HepG2 (cell line): Measurements from ENCODE around the gene POLR2H. TPM values are rescaled to one million over a fixed set of nuclear protein-coding genes. Genes with fewer than 3 reads are reported as not detected.

Experiments used
- ATAC-seq: fragments of 200-7000 bp; cut with Tn5 transposase; 3 replicates; pipeline ENCODE4 v1.9.1; 2020; ENCODE audit warnings: mild to moderate bottlenecking, moderate library complexity
- BruUV-seq: library from RNA; stranded (reverse); fragments of 400-500 nt; replicated peaks from 2 replicates; lab custom pipeline; 2021; lab: Mats Ljungman, UMichigan
- CTCF ChIA-PET: fragments of 300-600 bp; formaldehyde crosslinking; extraction: SDS; loops from one replicate; lab custom pipeline; 2021; ENCODE audit warnings: low total read pairs, inconsistent platforms, low intra/inter-chr PET ratio; lab: Yijun Ruan, JAX
- POLR2A ChIA-PET: fragments of 350-600 bp; sonication (Branson Sonifier 250); formaldehyde crosslinking; loops from one replicate; lab custom pipeline; 2020; ENCODE audit warnings: antibody characterized with exemption, inconsistent platforms; lab: Yijun Ruan, JAX
- DNase-seq: peaks from one replicate; pipeline ENCODE4 v3.0.0-alpha.2; 2015; ENCODE audit warnings: low spot score
- FAIRE-seq: peaks from 3 replicates; lab custom pipeline; 2011; peaks lifted over from hg19 to GRCh38; lab: Jason Lieb, UNC
- H2AFZ ChIP-seq: one replicate; pipeline ENCODE4 v1.6.1; 2011; ENCODE audit warnings: low read length, inconsistent platforms
- H3K27ac ChIP-seq: fragments of 300-600 bp; 3 replicates; pipeline ENCODE4 v1.8.0; 2011; ENCODE audit warnings: mixed run types, mild to moderate bottlenecking, mixed read lengths, low read length, inconsistent platforms; ENCODE audit not compliant: insufficient read depth; ENCODE audit errors: extremely low read length
- H3K27me3 ChIP-seq, 2 experiments: fragments of 200-600 bp in 1 of 2; 2 replicates in 1 of 2; 3 replicates in 1 of 2; pipeline versions ENCODE4 v1.6.0 to v1.8.0; 2011; ENCODE audit warnings: low read length in 2 of 2, mild to moderate bottlenecking in 2 of 2, moderate library complexity in 2 of 2, inconsistent platforms in 1 of 2; ENCODE audit not compliant: insufficient read depth in 2 of 2, control insufficient read depth in 1 of 2
- H3K36me3 ChIP-seq, 2 experiments: fragments of 200-600 bp in 1 of 2; replicated peaks in 1 of 2; 2 replicates in 1 of 2; 3 replicates in 1 of 2; pipeline versions ENCODE4 v1.5.1 to v1.8.0; 2011; ENCODE audit warnings: low read length in 2 of 2, inconsistent platforms in 1 of 2; ENCODE audit not compliant: insufficient read depth in 2 of 2, control insufficient read depth in 1 of 2
- H3K4me1 ChIP-seq: 2 replicates; pipeline ENCODE4 v1.5.1; 2012; ENCODE audit warnings: low read length, inconsistent platforms; ENCODE audit not compliant: insufficient read depth
- H3K4me2 ChIP-seq: 2 replicates; pipeline ENCODE4 v1.6.0; 2011; ENCODE audit warnings: low read depth, low read length, inconsistent platforms
- H3K4me3 ChIP-seq, 3 experiments: fragments of 200-600 bp in 1 of 3; sonication (generic), shearing (Covaris generic) in 1 of 3; replicated peaks in 1 of 3; 2 replicates each; pipeline ENCODE4 v1.5.1; 2011 to 2016; ENCODE audit warnings: low read length in 3 of 3, inconsistent platforms in 2 of 3, low read depth in 2 of 3, mild to moderate bottlenecking in 2 of 3, control low read depth in 1 of 3, mixed read lengths in 1 of 3; ENCODE audit not compliant: insufficient read depth in 1 of 3
- H3K79me2 ChIP-seq: one replicate; pipeline ENCODE4 v1.6.1; 2011; ENCODE audit warnings: low read length, inconsistent platforms; ENCODE audit not compliant: insufficient read depth
- H3K9ac ChIP-seq: 2 replicates; pipeline ENCODE4 v1.6.0; 2011; ENCODE audit warnings: mild to moderate bottlenecking, low read depth, low read length, inconsistent platforms; ENCODE audit not compliant: insufficient read depth
- H3K9me3 ChIP-seq: 2 replicates; pipeline ENCODE4 v1.5.1; 2012; ENCODE audit warnings: mild to moderate bottlenecking, low read length
- H4K20me1 ChIP-seq: 2 replicates; pipeline ENCODE4 v1.6.0; 2011; ENCODE audit warnings: inconsistent platforms, mild to moderate bottlenecking, low read length, moderate library complexity; ENCODE audit not compliant: insufficient read depth
- CREB1 ChIP-seq, 2 experiments: fragments of 450-650 bp in 1 of 2; IDR thresholded peaks; 2 replicates each; pipeline ENCODE4 v1.6.1; 2016 to 2017; ENCODE audit warnings: control low read depth in 1 of 2, mild to moderate bottlenecking in 1 of 2, missing compliant biosample characterization in 1 of 2, missing genetic modification characterization in 1 of 2
- DR1 ChIP-seq: sonication (generic); formaldehyde crosslinking; IDR thresholded peaks from 2 replicates; pipeline ENCODE4 v1.8.0; 2021; ENCODE audit warnings: mild to moderate bottlenecking, missing genetic modification reagents, inconsistent platforms
- GABPB1 ChIP-seq: IDR thresholded peaks from 2 replicates; pipeline ENCODE4 v1.6.1; 2016; ENCODE audit warnings: mild to moderate bottlenecking, missing genetic modification reagents, moderate library complexity, missing compliant biosample characterization
- HOXA9 ChIP-seq: sonication (generic); formaldehyde crosslinking; IDR thresholded peaks from 2 replicates; pipeline ENCODE4 v1.8.1; 2022; ENCODE audit warnings: missing genetic modification reagents, mild to moderate bottlenecking, moderate library complexity, borderline replicate concordance
- NR2C2 ChIP-seq: sonication (generic); formaldehyde crosslinking; IDR thresholded peaks from 2 replicates; pipeline ENCODE4 v1.4.0; 2020; ENCODE audit warnings: missing genetic modification reagents, mild to moderate bottlenecking, moderate library complexity, borderline replicate concordance
- NRL ChIP-seq: sonication (generic); formaldehyde crosslinking; IDR thresholded peaks from 2 replicates; pipeline ENCODE4 v1.5.0; 2020; ENCODE audit warnings: missing genetic modification reagents, mild to moderate bottlenecking, moderate library complexity, borderline replicate concordance
- PLRG1 ChIP-seq: fragments of 450-650 bp; conservative IDR thresholded peaks from 2 replicates; pipeline ENCODE4 v1.6.1; 2016
- SATB2 ChIP-seq: sonication (generic); formaldehyde crosslinking; IDR thresholded peaks from 2 replicates; pipeline ENCODE4 v1.5.0; 2020; ENCODE audit warnings: missing genetic modification reagents
- TBX2 ChIP-seq: sonication (generic); formaldehyde crosslinking; IDR thresholded peaks from 2 replicates; pipeline ENCODE4 v1.5.0; 2020; ENCODE audit warnings: missing genetic modification reagents, mild to moderate bottlenecking, borderline replicate concordance
- ZNF264 ChIP-seq: sonication (generic); formaldehyde crosslinking; IDR thresholded peaks from 2 replicates; pipeline ENCODE4 v1.4.0; 2020; ENCODE audit warnings: missing genetic modification reagents
- ZNF335 ChIP-seq: sonication (generic); formaldehyde crosslinking; IDR thresholded peaks from 2 replicates; pipeline ENCODE4 v1.4.0; 2020; ENCODE audit warnings: missing genetic modification reagents
- ZNF616 ChIP-seq: sonication (generic); formaldehyde crosslinking; IDR thresholded peaks from 2 replicates; pipeline ENCODE4 v1.5.0; 2020; ENCODE audit warnings: low read depth, mild to moderate bottlenecking, missing genetic modification reagents
- WGBS: methylation state at CpG from one replicate; pipeline ENCODE4 v1.1.6; 2017; ENCODE audit warnings: low lambda C conversion rate; 5-methylcytosine and 5-hydroxymethylcytosine counted together
- in situ Hi-C: cut with HindIII; loops from 2 replicates; pipeline ENCODE4 v1.10.0; 2017; ENCODE audit warnings: low pct_unique_long_range_greater_than_20kb; ENCODE audit not compliant: extremely low pct_ligation_motif_present
- intact Hi-C: fragments of 100-400 bp; cut with micrococcal nuclease; formaldehyde crosslinking; loops from one replicate; pipeline ENCODE4 v1.10.0; 2022; ENCODE audit not compliant: unreplicated experiment
- polyA plus RNA-seq, 8 experiments: library from polyadenylated mRNA; depleted of rRNA in 3 of 8; stranded (reverse) in 7 of 8; unstranded in 1 of 8; fragments of >200 nt; fragmentation: Illumina TruSeq in 4 of 8; extraction: Trizol in 4 of 8; gene quantifications; 2 replicates each; pipeline versions ENCODE4 v1.2.1 to v1.2.3, GENCODE V29; 2011 to 2016; ENCODE audit warnings: low read depth in 4 of 8, missing spikeins in 1 of 8, mixed read lengths in 1 of 8; ENCODE audit not compliant: insufficient read depth in 1 of 8
- total RNA-seq, 5 experiments: library from RNA; depleted of rRNA; stranded (reverse); fragments of >200 nt; fragmentation: Illumina TruSeq; extraction: Trizol; gene quantifications; 2 replicates each; pipeline ENCODE4 v1.2.3, GENCODE V29; 2016; ENCODE audit warnings: low read depth in 1 of 5
- TF ChIP-seq, protein P1 (sequence below): sonication (generic); formaldehyde crosslinking; IDR thresholded peaks from 2 replicates; pipeline ENCODE4 v1.5.1; 2020; ENCODE audit warnings: mild to moderate bottlenecking, missing genetic modification reagents, moderate library complexity
- TF ChIP-seq, protein P2 (sequence below): sonication (generic); formaldehyde crosslinking; IDR thresholded peaks from 2 replicates; pipeline ENCODE4 v1.4.0; 2020; ENCODE audit warnings: missing genetic modification reagents, mild to moderate bottlenecking, borderline replicate concordance
- TF ChIP-seq, protein P3 (sequence below): sonication (generic); formaldehyde crosslinking; IDR thresholded peaks from 2 replicates; pipeline ENCODE4 v1.5.0; 2020; ENCODE audit warnings: missing genetic modification reagents

Gene POLR2H
- total and polyA plus RNA-seq, 2 of the 13 experiments (the other 11 are each of a cell fraction or from before 2014, with no cell fraction given): 118 to 194 TPM

DNA sequence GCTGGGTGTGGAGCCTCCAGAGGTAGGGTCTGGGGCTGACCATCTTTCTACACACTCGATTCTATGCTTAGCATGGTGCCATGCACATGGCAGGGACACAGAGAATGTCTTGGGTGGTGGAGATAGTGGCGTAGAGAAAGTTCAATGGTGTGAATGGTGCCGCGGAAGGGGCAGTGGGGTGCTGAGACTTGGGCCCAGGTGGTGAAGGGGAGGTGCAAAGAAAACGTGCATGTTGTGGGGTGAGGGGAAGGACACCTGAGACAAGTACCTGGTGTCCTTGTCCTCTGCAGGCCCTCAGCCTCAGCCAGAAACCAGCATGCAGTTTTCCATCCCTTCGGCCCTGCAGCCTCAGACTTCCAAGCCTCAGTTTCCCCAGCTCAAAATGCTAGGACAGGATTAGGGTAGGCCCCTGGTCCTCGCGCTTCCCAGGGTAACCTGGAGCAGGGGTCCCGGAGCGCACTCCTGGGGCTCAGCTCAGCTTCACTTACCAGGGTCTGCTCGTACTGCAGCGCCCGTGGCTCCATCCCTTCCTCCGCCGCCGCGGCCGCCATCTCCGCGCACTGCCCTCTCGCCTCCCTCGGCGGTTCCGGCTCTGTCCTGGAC is 480 bp upstream of the POLR2H start:
- FAIRE-seq: no peak
- intact Hi-C loops (no loop called here), in situ Hi-C loops (no loop called here)
- H3K4me2 ChIP-seq: peak overlapping the region; percentile 100
- no peak overlapping the region for H2AFZ ChIP-seq
- 0% methylated on average over 6 of the region's 24 CpGs for WGBS
- H3K79me2 ChIP-seq: peaks cover 31% of the 10 kb centered on the region
- ChIA-PET CTCF (no interaction called here), POLR2A (interaction anchor here (1.6 to 2.9 kb wide), 5 partner anchors 10 to 24 kb away, joined by 6 to 15 read pairs (median 11); partner anchors contain the start of genes CHRD and FAM131A)
- BruUV-seq: no TSS peak
- peak overlapping the region; percentile 67 for H3K27ac ChIP-seq
- no peak for ATAC-seq
- no peaks in the 10 kb centered on the region for H3K9me3 ChIP-seq
- H3K4me3 ChIP-seq: peak overlapping the region; percentile 93 to 96 (median 95)
- H3K36me3 ChIP-seq: peaks cover 11 to 32% of the 10 kb centered on the region in 2 experiments
- H3K4me1 ChIP-seq: peaks cover 39% of the 10 kb centered on the region
- H3K9ac ChIP-seq: peak overlapping the region; percentile 86
- no peaks in the 10 kb centered on the region; a peak in 1 of 5 replicates for H3K27me3 ChIP-seq
- DNase-seq: no peak
- 0 out of 2 replicates have a peak, but pooled peaks cover 7% of the 10 kb centered on the region for H4K20me1 ChIP-seq
- TF ChIP-seq ZNF264 (CRISPR knock-in tag): no peak
- TF ChIP-seq NRL (CRISPR knock-in tag): peak; percentile 69; the same call in 1 of the 2 replicates
- TF ChIP-seq SATB2 (CRISPR knock-in tag): 0 out of 2 replicates have a peak, but pooled peaks have one; percentile 16
- TF ChIP-seq, protein P1, sequence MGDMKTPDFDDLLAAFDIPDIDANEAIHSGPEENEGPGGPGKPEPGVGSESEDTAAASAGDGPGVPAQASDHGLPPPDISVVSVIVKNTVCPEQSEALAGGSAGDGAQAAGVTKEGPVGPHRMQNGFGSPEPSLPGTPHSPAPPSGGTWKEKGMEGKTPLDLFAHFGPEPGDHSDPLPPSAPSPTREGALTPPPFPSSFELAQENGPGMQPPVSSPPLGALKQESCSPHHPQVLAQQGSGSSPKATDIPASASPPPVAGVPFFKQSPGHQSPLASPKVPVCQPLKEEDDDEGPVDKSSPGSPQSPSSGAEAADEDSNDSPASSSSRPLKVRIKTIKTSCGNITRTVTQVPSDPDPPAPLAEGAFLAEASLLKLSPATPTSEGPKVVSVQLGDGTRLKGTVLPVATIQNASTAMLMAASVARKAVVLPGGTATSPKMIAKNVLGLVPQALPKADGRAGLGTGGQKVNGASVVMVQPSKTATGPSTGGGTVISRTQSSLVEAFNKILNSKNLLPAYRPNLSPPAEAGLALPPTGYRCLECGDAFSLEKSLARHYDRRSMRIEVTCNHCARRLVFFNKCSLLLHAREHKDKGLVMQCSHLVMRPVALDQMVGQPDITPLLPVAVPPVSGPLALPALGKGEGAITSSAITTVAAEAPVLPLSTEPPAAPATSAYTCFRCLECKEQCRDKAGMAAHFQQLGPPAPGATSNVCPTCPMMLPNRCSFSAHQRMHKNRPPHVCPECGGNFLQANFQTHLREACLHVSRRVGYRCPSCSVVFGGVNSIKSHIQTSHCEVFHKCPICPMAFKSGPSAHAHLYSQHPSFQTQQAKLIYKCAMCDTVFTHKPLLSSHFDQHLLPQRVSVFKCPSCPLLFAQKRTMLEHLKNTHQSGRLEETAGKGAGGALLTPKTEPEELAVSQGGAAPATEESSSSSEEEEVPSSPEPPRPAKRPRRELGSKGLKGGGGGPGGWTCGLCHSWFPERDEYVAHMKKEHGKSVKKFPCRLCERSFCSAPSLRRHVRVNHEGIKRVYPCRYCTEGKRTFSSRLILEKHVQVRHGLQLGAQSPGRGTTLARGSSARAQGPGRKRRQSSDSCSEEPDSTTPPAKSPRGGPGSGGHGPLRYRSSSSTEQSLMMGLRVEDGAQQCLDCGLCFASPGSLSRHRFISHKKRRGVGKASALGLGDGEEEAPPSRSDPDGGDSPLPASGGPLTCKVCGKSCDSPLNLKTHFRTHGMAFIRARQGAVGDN (CRISPR knock-in tag): peak; percentile 63; the same call in 1 of the 2 replicates
- TF ChIP-seq ZNF335 (CRISPR knock-in tag): no peak
- no peak; the same call in 1 of the 2 replicates for TF ChIP-seq ZNF616
- no peak for TF ChIP-seq PLRG1
- TF ChIP-seq, protein P2, sequence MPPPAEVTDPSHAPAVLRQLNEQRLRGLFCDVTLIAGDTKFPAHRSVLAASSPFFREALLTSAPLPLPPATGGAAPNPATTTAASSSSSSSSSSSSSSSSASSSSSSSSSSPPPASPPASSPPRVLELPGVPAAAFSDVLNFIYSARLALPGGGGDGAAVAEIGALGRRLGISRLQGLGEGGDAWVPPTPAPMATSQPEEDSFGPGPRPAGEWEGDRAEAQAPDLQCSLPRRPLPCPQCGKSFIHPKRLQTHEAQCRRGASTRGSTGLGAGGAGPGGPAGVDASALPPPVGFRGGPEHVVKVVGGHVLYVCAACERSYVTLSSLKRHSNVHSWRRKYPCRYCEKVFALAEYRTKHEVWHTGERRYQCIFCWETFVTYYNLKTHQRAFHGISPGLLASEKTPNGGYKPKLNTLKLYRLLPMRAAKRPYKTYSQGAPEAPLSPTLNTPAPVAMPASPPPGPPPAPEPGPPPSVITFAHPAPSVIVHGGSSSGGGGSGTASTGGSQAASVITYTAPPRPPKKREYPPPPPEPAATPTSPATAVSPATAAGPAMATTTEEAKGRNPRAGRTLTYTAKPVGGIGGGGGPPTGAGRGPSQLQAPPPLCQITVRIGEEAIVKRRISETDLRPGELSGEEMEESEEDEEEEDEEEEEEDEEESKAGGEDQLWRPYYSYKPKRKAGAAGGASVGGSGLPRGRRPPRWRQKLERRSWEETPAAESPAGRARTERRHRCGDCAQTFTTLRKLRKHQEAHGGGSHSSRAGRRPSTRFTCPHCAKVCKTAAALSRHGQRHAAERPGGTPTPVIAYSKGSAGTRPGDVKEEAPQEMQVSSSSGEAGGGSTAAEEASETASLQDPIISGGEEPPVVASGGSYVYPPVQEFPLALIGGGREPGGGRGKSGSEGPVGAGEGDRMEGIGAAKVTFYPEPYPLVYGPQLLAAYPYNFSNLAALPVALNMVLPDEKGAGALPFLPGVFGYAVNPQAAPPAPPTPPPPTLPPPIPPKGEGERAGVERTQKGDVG (CRISPR knock-in tag): 0 out of 2 replicates have a peak, but pooled peaks have one; percentile 80
- TF ChIP-seq NR2C2 (CRISPR knock-in tag): no peak
- TF ChIP-seq HOXA9: no peak
- peak; percentile 35; the same call in 1 of the 2 replicates for TF ChIP-seq TBX2 (CRISPR knock-in tag)
- no peak for TF ChIP-seq CREB1 (IDR thresholded peaks at IDR 0.05)
- no peak for TF ChIP-seq CREB1 (CRISPR knock-in tag; IDR thresholded peaks at IDR 0.05)
- TF ChIP-seq, protein P3, sequence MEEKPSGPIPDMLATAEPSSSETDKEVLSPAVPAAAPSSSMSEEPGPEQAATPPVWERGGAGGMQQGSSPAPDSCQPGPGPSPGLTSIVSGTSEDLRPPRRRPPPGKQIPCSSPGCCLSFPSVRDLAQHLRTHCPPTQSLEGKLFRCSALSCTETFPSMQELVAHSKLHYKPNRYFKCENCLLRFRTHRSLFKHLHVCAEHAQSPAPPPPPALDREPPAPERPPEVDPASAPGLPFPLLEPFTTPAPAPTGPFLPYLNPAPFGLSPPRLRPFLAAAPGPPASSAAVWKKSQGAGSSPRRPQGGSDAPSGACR (CRISPR knock-in tag): no peak
- 0 out of 2 replicates have a peak, but pooled peaks have one; percentile 6 for TF ChIP-seq DR1 (CRISPR knock-in tag)
- TF ChIP-seq GABPB1 (CRISPR knock-in tag): peak; percentile 7; the same call in 1 of the 2 replicates
